SH-SY5Y (cell line): ENCODE measurements around the gene C1QTNF8.

Source experiments
- GATA2 ChIP-seq: IDR thresholded peaks from 2 replicates; pipeline ENCODE4 v1.6.1; 2011; ENCODE audit warnings: mild to moderate bottlenecking, low read depth, low read length
- GATA3 ChIP-seq: IDR thresholded peaks from 2 replicates; pipeline ENCODE4 v1.6.1; 2011; ENCODE audit warnings: low read depth, mild to moderate bottlenecking, low read length, moderate library complexity

DNA sequence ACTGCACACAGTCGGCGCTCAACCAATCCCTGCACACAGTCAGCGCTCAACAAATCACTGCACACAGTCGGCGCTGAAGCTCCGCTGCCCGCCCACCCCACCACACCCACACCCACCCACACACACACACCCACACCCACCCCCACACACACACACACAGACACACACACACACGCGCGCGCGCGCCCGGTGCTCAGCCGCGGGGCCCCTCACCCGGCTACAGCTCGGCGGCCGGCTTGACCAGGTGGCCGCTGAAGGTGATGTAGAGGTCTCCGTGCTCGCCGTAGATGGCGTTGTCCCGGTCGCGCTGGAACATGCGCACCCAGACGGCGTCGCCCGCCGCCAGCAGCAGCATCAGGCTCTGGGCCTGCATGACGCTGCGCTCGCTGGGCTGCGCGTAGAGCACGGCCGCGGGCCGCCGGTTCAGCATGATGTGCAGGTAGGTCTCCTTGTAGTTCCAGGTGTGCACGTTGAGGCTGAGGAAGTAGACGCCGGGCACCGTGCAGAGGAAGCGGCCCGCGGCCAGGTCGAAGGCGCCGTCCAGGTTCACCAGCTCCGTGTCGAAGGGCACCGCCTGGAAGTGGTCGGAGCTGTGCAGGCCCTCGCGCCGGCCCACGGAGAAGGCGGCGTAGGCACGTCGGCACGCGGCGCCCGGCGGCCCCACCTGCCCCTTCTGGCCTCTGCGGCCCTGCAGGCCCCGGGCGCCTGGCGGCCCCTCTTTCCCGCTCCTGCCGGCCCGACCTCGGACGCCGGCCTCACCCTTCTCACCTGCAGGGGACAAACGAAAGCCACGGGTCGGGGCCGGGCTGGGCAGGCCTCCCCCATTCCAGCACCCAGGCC lies 2.5 kb downstream of the C1QTNF8 start:
- TF ChIP-seq GATA3, result no peak
- no peak for TF ChIP-seq GATA2
